GM21576 (cell line): Measurements from ENCODE around the gene N4BP3.
A peak's percentile ranks its signal among the peaks of the same experiment; 100 is the strongest.
"Not testable (repeated sequence)": the region's sequence is repeated elsewhere in the genome, so short reads cannot be mapped to it uniquely, and the experiment has no call there.

Experiments
- ATAC-seq: cut with Tn5 transposase; IDR thresholded peaks from one replicate; pipeline ENCODE4 v1.9.1; 2021; ENCODE audit warnings: mild to moderate bottlenecking, moderate library complexity; ENCODE audit not compliant: unreplicated experiment

Gene N4BP3

GRCh38 chr5:178121391-178122276 lies 8.3 kb downstream of the N4BP3 start:
- no peak for ATAC-seq

- ATAC-seq = no peak
Observed at GRCh38 chr5:178122346-178122745, 9.0 kb downstream of the N4BP3 start.

- ATAC-seq = no peak
Observed at GRCh38 chr5:178123094-178123965, 10.0 kb downstream of the N4BP3 start.

- ATAC-seq = no peak
Observed at GRCh38 chr5:178123966-178124925, 10.9 kb downstream of the N4BP3 start.

- ATAC-seq = no peak
Observed at GRCh38 chr5:178125253-178125906, 12.0 kb downstream of the N4BP3 start.

- ATAC-seq = no peak
Observed at GRCh38 chr5:178126556-178126955, 13.2 kb downstream of the N4BP3 start.

GRCh38 chr5:178127300-178128009 lies 14.1 kb downstream of the N4BP3 start:
- not testable (repeated sequence) for ATAC-seq

GRCh38 chr5:178129296-178129695 lies 16.0 kb downstream of the N4BP3 start:
- no peak for ATAC-seq

GRCh38 chr5:178130234-178130575 lies 16.9 kb downstream of the N4BP3 start:
- ATAC-seq = not testable (repeated sequence)

GRCh38 chr5:178130576-178131445 lies 17.5 kb downstream of the N4BP3 start, which contains the start of gene RMND5B:
RMND5B (plus strand) TSS chr5:178131014; CDS start chr5:178138120, 7,106 bp downstream.
- ATAC-seq = peak; percentile 75

- no peak for ATAC-seq
Observed at GRCh38 chr5:178131446-178131996, 18.2 kb downstream of the N4BP3 start.

GRCh38 chr5:178136990-178137389 lies 23.7 kb downstream of the N4BP3 start:
- ATAC-seq = no peak

GRCh38 chr5:178137991-178138390 lies 24.7 kb downstream of the N4BP3 start:
- no peak for ATAC-seq

GRCh38 chr5:178141550-178141949 lies 28.2 kb downstream of the N4BP3 start:
- no peak for ATAC-seq

GRCh38 chr5:178142642-178143041 lies 29.3 kb downstream of the N4BP3 start:
- no peak for ATAC-seq

- ATAC-seq = no peak
Observed at GRCh38 chr5:178143246-178143645, 29.9 kb downstream of the N4BP3 start.

GRCh38 chr5:178143901-178144300 lies 30.6 kb downstream of the N4BP3 start:
- ATAC-seq = no peak
